Stimulated activated CD8-positive, alpha-beta memory T cell treated with anti-CD3 and anti-CD28 coated beads, Interleukin-15, amount 100 ng/mL, for 24 hours (primary cell): ENCODE results near the gene LRCH1.
A peak's percentile ranks its signal among the peaks of the same experiment; 100 is the strongest.

ENCODE experiments used
- DNase-seq: peaks from one replicate; pipeline ENCODE4 v3.0.0-alpha.2; 2020; ENCODE audit warnings: low read depth

The LRCH1 gene

GRCh38 chr13:46535002-46535401 lies 18.0 kb upstream of the LRCH1 start:
- no peak for DNase-seq

DNA sequence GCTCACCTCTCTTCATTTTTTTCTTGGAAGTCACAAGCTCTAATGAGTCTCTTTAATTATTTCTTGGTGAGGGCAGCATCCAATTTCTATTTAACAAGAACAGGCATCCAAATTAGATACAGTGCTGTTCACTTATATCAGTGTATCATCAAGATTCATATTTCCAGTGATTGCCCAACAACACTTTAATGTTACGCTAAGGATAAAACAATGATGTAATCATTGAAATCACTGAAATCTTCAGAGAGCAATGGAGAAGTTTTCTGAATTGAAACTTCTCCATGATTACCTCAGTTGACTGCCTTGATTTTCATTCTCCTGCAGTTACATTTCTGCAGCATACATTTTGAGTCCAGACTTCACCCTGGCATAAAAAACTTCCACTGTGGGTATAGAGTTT lies 17.1 kb upstream of the LRCH1 start:
- DNase-seq, result no peak

- no peak for DNase-seq
Observed at GRCh38 chr13:46536341-46536740, 16.6 kb upstream of the LRCH1 start.

DNA sequence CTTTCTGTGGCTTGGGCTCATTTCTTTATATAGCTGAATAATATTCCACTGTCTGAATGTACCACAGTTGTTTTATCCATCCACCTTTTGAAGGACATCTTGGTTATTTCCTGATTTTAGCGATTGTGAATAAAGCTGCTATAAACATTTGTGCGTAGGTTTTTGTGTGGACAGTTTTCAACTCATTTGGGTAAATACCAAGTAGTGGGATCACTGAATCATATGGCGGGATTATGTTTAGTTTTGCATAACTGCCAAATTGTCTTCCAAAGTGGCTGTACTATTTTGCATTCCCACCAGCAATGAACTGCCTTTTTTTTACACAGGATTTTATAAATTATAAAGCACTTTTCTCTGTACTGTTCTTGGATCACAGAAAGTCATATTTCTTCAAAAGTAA lies 13.7 kb upstream of the LRCH1 start:
- no peak for DNase-seq

GRCh38 chr13:46541210-46541609 lies 11.8 kb upstream of the LRCH1 start:
- DNase-seq, result no peak

GRCh38 chr13:46542833-46543232 lies 10.1 kb upstream of the LRCH1 start:
- no peak for DNase-seq

DNA sequence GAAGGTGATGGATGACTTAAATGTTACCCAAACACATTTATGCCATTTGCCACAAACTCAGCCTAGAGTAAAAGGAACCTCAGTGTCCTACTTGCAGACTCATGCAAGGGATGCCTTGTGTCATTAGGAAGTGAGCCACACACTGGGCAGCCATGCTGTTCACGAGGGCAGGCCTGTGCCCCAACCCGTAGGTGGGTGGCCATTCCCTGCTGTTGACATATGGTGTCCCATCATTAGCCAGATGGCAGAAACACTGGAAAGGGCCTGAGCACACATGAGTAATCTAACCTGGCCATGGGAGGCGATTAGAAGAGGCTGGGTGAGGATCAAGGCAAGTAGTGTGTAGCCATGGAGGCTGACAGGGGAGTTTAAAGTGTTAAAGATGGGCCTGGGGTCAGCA lies 9.7 kb upstream of the LRCH1 start:
- no peak for DNase-seq

DNA sequence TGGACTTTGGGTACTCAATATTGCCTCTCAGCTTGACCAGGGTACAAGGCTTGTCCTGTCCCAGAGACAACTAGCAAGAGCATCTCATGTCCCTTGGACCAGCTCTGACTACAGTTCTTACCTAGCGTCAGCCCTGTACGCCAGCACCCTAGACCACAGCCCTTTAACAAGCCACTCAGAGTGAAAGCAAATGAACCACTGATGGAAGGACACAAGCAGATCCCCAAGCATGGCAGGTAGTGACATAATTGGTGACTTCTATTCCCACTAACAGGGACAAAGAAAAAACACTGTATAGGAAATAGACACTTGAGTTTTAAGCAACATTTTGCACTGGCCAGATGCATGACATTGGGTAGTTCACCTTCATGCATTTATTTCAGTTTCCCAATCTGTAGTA lies 8.8 kb upstream of the LRCH1 start:
- no peak for DNase-seq

- DNase-seq, result no peak
Observed at GRCh38 chr13:46544811-46545210, 8.2 kb upstream of the LRCH1 start.

DNA sequence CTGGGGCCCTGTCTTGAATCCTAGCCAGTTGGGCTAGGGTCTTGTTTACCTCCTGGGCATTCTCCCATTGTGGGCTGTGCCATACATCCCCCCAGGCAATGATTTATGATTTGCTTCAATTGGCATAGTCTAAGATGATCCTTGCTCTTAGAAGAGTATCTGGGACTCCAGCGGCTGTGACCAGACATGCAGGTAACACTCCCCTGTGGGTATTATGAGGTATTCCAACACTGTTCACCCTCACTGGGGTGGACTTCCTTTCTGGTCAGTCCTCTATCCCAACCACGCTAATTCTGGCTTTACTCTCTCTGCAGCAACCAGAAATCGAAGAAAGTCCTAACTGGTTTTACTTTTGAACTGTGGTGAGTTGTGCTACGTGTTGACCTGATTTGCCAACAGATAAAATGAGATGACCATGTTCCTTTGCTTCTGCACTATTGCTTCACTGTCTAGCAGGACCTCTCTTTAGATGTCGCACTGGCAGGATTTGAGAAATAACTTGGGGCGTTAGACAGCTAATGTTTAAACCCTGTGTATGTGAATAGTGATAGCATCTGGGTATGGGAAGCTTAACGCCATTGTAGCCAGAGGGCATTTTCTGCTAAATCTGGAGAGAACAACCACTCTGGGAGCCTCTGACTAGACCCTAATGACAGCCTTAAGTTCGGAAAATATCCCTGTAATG lies 6.7 kb upstream of the LRCH1 start:
- no peak for DNase-seq

DNA sequence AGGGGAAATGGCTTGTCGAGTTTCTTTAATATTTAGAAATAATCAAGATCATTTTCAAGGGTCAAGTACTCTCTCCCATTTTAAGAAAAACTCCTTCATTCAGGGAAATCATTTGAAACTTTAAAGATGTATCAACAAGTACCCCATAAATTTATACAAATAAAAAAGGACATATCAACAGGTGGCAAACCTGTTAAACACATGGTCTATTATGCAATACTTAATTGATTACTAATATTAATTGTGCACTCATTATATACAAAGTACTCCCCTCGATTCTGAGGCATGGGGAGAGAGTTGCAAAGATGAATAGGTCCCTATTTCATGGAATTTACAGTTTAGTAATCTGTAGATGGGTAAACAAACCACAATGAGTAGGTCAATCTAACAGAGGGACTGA lies 2.1 kb upstream of the LRCH1 start:
- DNase-seq, result no peak

- peak; percentile 30 for DNase-seq
Observed at GRCh38 chr13:46551410-46552302, 1.3 kb upstream of the LRCH1 start.

- no peak for DNase-seq
Observed at GRCh38 chr13:46552303-46552682, 677 bp upstream of the LRCH1 start.

DNA sequence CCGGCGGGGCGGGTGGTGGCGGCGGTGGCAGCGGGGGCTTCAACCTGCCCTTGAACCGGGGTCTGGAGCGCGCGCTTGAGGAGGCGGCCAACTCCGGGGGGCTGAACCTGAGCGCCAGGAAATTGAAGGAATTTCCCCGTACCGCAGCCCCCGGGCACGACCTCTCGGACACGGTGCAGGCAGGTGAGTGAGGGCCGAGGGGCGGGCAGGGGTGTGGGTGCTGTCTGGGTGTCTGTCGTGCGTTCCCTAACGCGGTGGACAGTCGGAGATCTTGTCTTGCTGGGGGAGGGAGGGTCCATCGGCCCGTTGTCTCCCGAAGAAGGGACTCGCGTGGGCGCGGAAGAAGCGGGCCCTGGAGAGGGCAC lies 533 bp downstream of the LRCH1 start:
- no peak for DNase-seq

DNA sequence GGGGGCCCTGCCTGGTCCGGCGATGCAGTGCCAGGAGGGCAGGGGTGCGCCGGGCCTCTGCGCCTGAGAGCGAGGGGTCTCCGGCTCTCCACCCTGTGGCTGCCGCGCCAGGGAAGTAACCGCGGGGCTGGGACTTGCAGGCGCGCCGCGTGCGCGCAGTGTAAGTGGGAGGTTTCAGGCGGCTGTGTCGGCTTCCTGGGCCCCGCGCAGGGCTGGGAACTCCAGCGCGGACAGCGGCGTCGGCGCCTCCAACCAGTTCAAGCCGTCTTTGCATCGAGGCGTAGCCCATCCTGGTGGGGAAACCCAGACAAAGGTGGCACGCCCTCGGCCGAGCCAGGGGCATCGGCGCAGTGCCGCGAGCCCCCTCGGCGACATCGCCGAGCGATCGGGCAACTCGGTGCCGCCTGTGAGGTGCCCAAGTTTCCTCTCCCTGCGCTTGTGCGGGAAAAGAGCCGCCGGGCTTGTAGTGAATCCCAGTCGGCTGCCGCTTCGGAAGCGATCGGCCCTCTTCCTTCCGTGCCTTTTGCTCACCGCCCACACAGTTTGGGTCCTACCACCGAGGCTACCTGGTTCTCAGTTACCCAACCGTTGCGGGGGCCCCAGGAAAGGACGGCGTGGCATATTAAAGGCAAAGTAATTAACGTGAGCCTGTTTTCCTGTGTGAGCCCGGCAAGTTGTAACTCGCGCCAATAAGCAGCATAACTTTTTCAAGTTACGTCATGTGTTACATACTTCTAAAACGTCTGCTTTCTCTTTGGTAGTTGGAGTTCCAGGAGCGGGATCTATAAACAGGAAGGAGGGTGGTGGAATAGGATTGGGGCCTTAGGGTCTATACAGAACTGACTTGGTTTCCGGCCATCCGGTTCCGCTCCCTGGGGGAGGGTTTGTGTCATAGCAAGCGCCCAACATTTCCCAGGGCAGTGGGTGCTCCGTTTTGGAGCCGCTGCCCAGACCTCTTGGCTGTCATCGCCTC lies 1.2 kb downstream of the LRCH1 start:
- DNase-seq, result peak; percentile 32

GRCh38 chr13:46554951-46555350 lies 2.0 kb downstream of the LRCH1 start:
- DNase-seq, result no peak

- no peak for DNase-seq
Observed at GRCh38 chr13:46555722-46556417, 2.9 kb downstream of the LRCH1 start.

DNA sequence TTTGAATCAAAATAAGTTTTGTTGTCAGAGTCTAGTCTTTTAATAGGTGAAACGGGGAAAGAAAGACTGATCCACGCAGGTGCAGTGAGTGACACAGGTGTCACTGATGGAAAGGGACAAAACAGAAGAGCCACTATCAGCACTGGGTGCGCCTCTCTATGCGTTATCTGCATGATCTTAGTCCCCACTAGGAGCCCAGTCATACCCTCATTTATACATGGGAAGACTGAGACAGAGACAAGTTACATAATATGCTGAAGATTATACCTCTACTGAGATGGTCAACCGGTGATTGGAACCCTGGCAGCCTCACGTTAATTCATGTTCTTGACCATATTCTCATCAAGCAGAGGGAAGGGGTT lies 3.4 kb downstream of the LRCH1 start:
- no peak for DNase-seq

- DNase-seq, result no peak
Observed at GRCh38 chr13:46559272-46559805, 6.4 kb downstream of the LRCH1 start.

- DNase-seq, result no peak
Observed at GRCh38 chr13:46560778-46561177, 7.8 kb downstream of the LRCH1 start.

- DNase-seq, result no peak
Observed at GRCh38 chr13:46561286-46561685, 8.3 kb downstream of the LRCH1 start.

- no peak for DNase-seq
Observed at GRCh38 chr13:46561691-46562090, 8.7 kb downstream of the LRCH1 start.
